Endodermal cell (in vitro differentiated cells): Measurements from ENCODE around the gene DDX51. TPM values are rescaled to one million over a fixed set of nuclear protein-coding genes. Genes with fewer than 3 reads are reported as not detected.

Experiments
- DNase-seq: peaks from one replicate; pipeline ENCODE4 v3.0.0-alpha.2; 2017
- H3K27ac ChIP-seq: 2 replicates; pipeline ENCODE4 v1.5.1; 2013; ENCODE audit warnings: mild to moderate bottlenecking, low read depth, low read length, moderate library complexity
- H3K27me3 ChIP-seq: 2 replicates; pipeline ENCODE4 v1.6.1; 2013; ENCODE audit warnings: mild to moderate bottlenecking, low read length, moderate library complexity; ENCODE audit not compliant: insufficient read depth, control insufficient read depth, poor library complexity, severe bottlenecking
- H3K36me3 ChIP-seq: 2 replicates; pipeline ENCODE4 v1.7.0; 2013; ENCODE audit warnings: mild to moderate bottlenecking, low read length, moderate library complexity; ENCODE audit not compliant: control insufficient read depth, insufficient read depth
- H3K4me1 ChIP-seq: one replicate; pipeline ENCODE4 v1.7.0; 2013; ENCODE audit warnings: low read length; ENCODE audit not compliant: control insufficient read depth, insufficient read depth
- H3K4me3 ChIP-seq: 2 replicates; pipeline ENCODE4 v1.5.1; 2013; ENCODE audit warnings: mild to moderate bottlenecking, low read length, moderate library complexity
- H3K9ac ChIP-seq: 2 replicates; pipeline ENCODE4 v1.6.1; 2013; ENCODE audit warnings: mild to moderate bottlenecking, low read length, moderate library complexity; ENCODE audit not compliant: poor library complexity, severe bottlenecking; ENCODE audit errors: extremely low read depth
- H3K9me3 ChIP-seq: 2 replicates; pipeline ENCODE4 v1.6.1; 2013; ENCODE audit warnings: mild to moderate bottlenecking, low read length, moderate library complexity; ENCODE audit not compliant: control insufficient read depth
- H3K27ac Mint-ChIP-seq: 2 replicates; pipeline ENCODE4 v1.8.0; 2020; ENCODE audit warnings: mixed read lengths
- H3K27me3 Mint-ChIP-seq: 2 replicates; pipeline ENCODE4 v1.8.0; 2021; ENCODE audit warnings: mild to moderate bottlenecking, mixed read lengths; ENCODE audit not compliant: insufficient read depth
- H3K36me3 Mint-ChIP-seq: 2 replicates; pipeline ENCODE4 v1.8.0; 2020; ENCODE audit warnings: low read depth, mixed read lengths
- H3K4me1 Mint-ChIP-seq: 2 replicates; pipeline ENCODE4 v1.8.0; 2020; ENCODE audit warnings: mixed read lengths
- H3K4me3 Mint-ChIP-seq: 2 replicates; pipeline ENCODE4 v1.8.0; 2020; ENCODE audit warnings: mild to moderate bottlenecking, moderate library complexity, mixed read lengths
- H3K9me3 Mint-ChIP-seq: 2 replicates; pipeline ENCODE4 v1.8.0; 2020; ENCODE audit warnings: mild to moderate bottlenecking, mixed read lengths
- CTCF ChIP-seq: fragments of 200-600 bp; sonication (generic); conservative IDR thresholded peaks from 2 replicates; pipeline ENCODE4 v1.5.0; 2021; ENCODE audit warnings: antibody characterized with exemption, mild to moderate bottlenecking
- WGBS, 2 experiments: methylation state at CpG; one replicate each; pipeline versions ENCODE4 v1.1.5 to v1.1.7; 2013; ENCODE audit warnings: missing lambda C conversion rate in 2 of 2, mixed read lengths in 1 of 2; ENCODE audit not compliant: insufficient coverage in 1 of 2, insufficient read length in 1 of 2; 5-methylcytosine and 5-hydroxymethylcytosine counted together
- total RNA-seq, 2 donors: library from RNA; stranded (reverse); fragmentation: NEBNext Ultra II Directional in 1 of 2; extraction: Animal tissue kit (Norgen Biotek cat#: 25700) in 1 of 2; gene quantifications; 2 replicates in 1 of 2; 3 replicates in 1 of 2; pipeline ENCODE4 v1.2.1, GENCODE V29; 2021

Gene DDX51
- total RNA-seq, 2 donors from 2014 or later: 31.5 to 33.8 TPM

- Mint-ChIP-seq H3K4me3 (peak overlapping the region; percentile 61), H3K36me3 (peaks cover 3% of the 10 kb centered on the region), H3K9me3 (peaks cover 11% of the 10 kb centered on the region), H3K4me1 (peaks cover 3% of the 10 kb centered on the region), H3K27me3 (peaks cover 70% of the 10 kb centered on the region), H3K27ac (no peak overlapping the region)
- H3K27ac ChIP-seq: no peak overlapping the region
- H3K9ac ChIP-seq: no peak overlapping the region
- H3K4me3 ChIP-seq: no peak overlapping the region
- no peak for TF ChIP-seq CTCF
- 85 to 87% methylated on average over 14 to 30 of the region's 30 CpGs for WGBS, 2 experiments
- no peak for DNase-seq
- peaks cover 13% of the 10 kb centered on the region for H3K9me3 ChIP-seq
- H3K36me3 ChIP-seq: no peaks in the 10 kb centered on the region
- H3K4me1 ChIP-seq: no peaks in the 10 kb centered on the region
- H3K27me3 ChIP-seq: peaks cover 32% of the 10 kb centered on the region
Measured at GRCh38 chr12:132190834-132191500, 46.8 kb upstream of the DDX51 start.

- peaks cover 3% of the 10 kb centered on the region for H3K4me1 Mint-ChIP-seq
- H3K27me3 ChIP-seq: peaks cover 32% of the 10 kb centered on the region
- H3K36me3 ChIP-seq: no peaks in the 10 kb centered on the region
- peak; percentile 90 for DNase-seq
- peak overlapping the region; percentile 61 for H3K4me3 Mint-ChIP-seq
- peaks cover 11% of the 10 kb centered on the region for H3K9me3 Mint-ChIP-seq
- H3K27ac Mint-ChIP-seq: no peak overlapping the region
- H3K9me3 ChIP-seq: peaks cover 13% of the 10 kb centered on the region
- H3K4me3 ChIP-seq: peak overlapping the region; percentile 66
- H3K4me1 ChIP-seq: no peaks in the 10 kb centered on the region
- no peak overlapping the region for H3K9ac ChIP-seq
- peaks cover 3% of the 10 kb centered on the region for H3K36me3 Mint-ChIP-seq
- H3K27ac ChIP-seq: no peak overlapping the region
- peaks cover 77% of the 10 kb centered on the region for H3K27me3 Mint-ChIP-seq
- 50 to 65% methylated on average over 36 to 59 of the region's 59 CpGs for WGBS, 2 experiments
- TF ChIP-seq CTCF: no peak
Measured at GRCh38 chr12:132190012-132190755, 46.1 kb upstream of the DDX51 start.

- peaks cover 79% of the 10 kb centered on the region for H3K27me3 Mint-ChIP-seq
- TF ChIP-seq CTCF: no peak
Measured at GRCh38 chr12:132189378-132190011, 45.4 kb upstream of the DDX51 start.

More at GRCh38 chr12:132189378-132190011, 45.4 kb upstream of the DDX51 start:
- no peak overlapping the region for H3K27ac Mint-ChIP-seq
- peaks cover 3% of the 10 kb centered on the region for H3K4me1 Mint-ChIP-seq
- H3K9ac ChIP-seq: no peak overlapping the region
- peak; percentile 95 for DNase-seq
- H3K4me3 Mint-ChIP-seq: peak overlapping the region; percentile 61
- H3K27ac ChIP-seq: no peak overlapping the region
- H3K4me3 ChIP-seq: peak overlapping the region; percentile 66
- peaks cover 3% of the 10 kb centered on the region for H3K36me3 Mint-ChIP-seq
- H3K9me3 ChIP-seq: peaks cover 13% of the 10 kb centered on the region
- peaks cover 32% of the 10 kb centered on the region for H3K27me3 ChIP-seq
- 20 to 40% methylated on average over 30 to 69 of the region's 69 CpGs for WGBS, 2 experiments
- no peaks in the 10 kb centered on the region for H3K4me1 ChIP-seq
- peaks cover 11% of the 10 kb centered on the region for H3K9me3 Mint-ChIP-seq
- no peaks in the 10 kb centered on the region for H3K36me3 ChIP-seq
